HCT116 (cell line): ENCODE data around the gene SAP130.

Experiments used
- FOSL1 ChIP-seq: IDR thresholded peaks from 2 replicates; pipeline ENCODE4 v1.6.1; 2012; ENCODE audit warnings: low read depth
- POLR2AphosphoS5 ChIP-seq: IDR thresholded peaks from 2 replicates; pipeline ENCODE4 v1.6.1; 2011; ENCODE audit warnings: mild to moderate bottlenecking, low read depth, low read length, moderate library complexity
- RAD21 ChIP-seq: IDR thresholded peaks from 2 replicates; pipeline ENCODE4 v1.6.1; 2012; ENCODE audit warnings: low read depth, mild to moderate bottlenecking
- REST ChIP-seq: IDR thresholded peaks from 2 replicates; pipeline ENCODE4 v1.6.1; 2012; ENCODE audit warnings: low read depth

GRCh38 chr2:128062571-128062970 is 34.7 kb upstream of the SAP130 start:
- no peak for TF ChIP-seq REST
- TF ChIP-seq RAD21 = no peak
- TF ChIP-seq POLR2AphosphoS5 = no peak
- no peak for TF ChIP-seq FOSL1
